ENCODE results near the gene UBE2E1.

DNA sequence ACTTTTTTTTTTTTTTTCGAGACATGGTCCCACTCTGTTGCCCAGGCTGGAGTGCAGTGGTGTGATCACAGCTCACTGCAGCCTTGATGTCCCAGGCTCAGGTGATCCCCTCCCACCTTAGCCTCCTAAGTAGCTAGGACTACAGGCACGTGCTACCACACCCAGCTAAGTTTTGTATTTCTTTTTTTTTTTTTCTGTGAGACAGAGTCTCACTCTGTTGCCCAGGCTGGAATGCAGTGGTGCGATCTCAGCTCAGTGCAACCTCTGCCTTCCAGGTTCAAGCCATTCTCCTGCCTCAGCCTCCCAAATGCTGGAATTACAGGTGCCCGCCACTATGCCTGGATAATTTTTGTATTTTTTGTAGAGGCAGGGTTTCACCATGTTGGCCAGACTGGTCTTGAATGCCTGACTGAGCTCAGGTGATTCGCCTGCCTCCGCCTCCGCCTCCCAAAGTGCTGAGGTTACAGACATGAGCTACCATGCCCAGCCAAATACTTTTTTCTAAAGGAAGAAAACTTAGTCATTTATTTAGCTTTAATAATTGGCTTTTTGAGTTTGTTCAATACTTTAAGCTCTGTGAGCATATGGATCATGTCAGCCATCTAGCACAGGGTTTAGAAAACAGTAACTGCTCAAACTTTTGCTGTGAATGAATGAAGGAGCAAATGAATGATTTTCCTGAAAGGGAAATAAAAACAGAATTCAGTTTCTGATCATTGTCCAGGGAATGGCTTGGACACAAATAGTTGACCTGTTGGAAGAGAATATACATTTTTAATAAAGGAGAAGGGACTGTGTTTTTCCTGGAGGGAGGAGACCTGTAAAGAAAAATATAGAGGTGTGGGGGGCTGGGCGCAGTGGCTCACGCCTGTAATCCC lies 26.0 kb downstream of the UBE2E1 start:
- TF ChIP-seq, protein P1, sequence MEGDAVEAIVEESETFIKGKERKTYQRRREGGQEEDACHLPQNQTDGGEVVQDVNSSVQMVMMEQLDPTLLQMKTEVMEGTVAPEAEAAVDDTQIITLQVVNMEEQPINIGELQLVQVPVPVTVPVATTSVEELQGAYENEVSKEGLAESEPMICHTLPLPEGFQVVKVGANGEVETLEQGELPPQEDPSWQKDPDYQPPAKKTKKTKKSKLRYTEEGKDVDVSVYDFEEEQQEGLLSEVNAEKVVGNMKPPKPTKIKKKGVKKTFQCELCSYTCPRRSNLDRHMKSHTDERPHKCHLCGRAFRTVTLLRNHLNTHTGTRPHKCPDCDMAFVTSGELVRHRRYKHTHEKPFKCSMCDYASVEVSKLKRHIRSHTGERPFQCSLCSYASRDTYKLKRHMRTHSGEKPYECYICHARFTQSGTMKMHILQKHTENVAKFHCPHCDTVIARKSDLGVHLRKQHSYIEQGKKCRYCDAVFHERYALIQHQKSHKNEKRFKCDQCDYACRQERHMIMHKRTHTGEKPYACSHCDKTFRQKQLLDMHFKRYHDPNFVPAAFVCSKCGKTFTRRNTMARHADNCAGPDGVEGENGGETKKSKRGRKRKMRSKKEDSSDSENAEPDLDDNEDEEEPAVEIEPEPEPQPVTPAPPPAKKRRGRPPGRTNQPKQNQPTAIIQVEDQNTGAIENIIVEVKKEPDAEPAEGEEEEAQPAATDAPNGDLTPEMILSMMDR (IDR thresholded peaks at IDR 0.05), result no peak
- TF ChIP-seq POLR2A (IDR thresholded peaks at IDR 0.05) (no peak), POLR2AphosphoS5 (IDR thresholded peaks at IDR 0.05) (no peak), EP300 (IDR thresholded peaks at IDR 0.05) (no peak)

All from gastroesophageal sphincter (tissue), 3 donors.